K562 (cell line): Measurements from ENCODE around the gene GART. TPM values are rescaled to one million over a fixed set of nuclear protein-coding genes. Genes with fewer than 3 reads are reported as not detected.

Source experiments
- HNRNPH1 ChIP-seq: fragments of 200-400 bp; formaldehyde crosslinking; optimal IDR thresholded peaks from 2 replicates; pipeline ENCODE3; 2017; ENCODE audit warnings: low read depth, mild to moderate bottlenecking, low read length, moderate library complexity
- NCOA6 ChIP-seq: fragments of 450-650 bp; IDR thresholded peaks from 2 replicates; pipeline ENCODE4 v1.6.1; 2017; ENCODE audit warnings: mild to moderate bottlenecking
- polyA plus RNA-seq, 8 experiments: library from polyadenylated mRNA; depleted of rRNA in 4 of 8; stranded (reverse) in 5 of 8; unstranded in 3 of 8; fragments of >200 nt; fragmentation: Nextera tagmentation in 2 of 8; fragmentation: Illumina TruSeq in 1 of 8; extraction: Ambion mirVana in 2 of 8; extraction: Trizol in 1 of 8; gene quantifications; 2 replicates each; pipeline versions ENCODE4 v1.2.1 to v1.2.3, GENCODE V29; 2011 to 2014; ENCODE audit warnings: inconsistent platforms in 1 of 8, missing spikeins in 1 of 8
- total RNA-seq, 7 experiments: library from RNA; depleted of rRNA in 6 of 7; stranded (reverse); fragments of >200 nt in 6 of 7; fragmentation: Illumina TruSeq in 2 of 7; extraction: Trizol in 2 of 7; gene quantifications; 2 replicates each; pipeline versions ENCODE4 v1.2.1 to v1.2.3, GENCODE V29; 2011 to 2021; ENCODE audit warnings: low replicate concordance in 1 of 7
- TF ChIP-seq, protein P1 (sequence below), 2 experiments: IDR thresholded peaks; 2 replicates each; pipeline ENCODE4 v1.6.1; 2012; ENCODE audit warnings: improper control_type of control experiment in 2 of 2, low read depth in 2 of 2, low read length in 2 of 2, borderline replicate concordance in 1 of 2
- TF ChIP-seq, protein P2 (sequence below): fragments of 250-450 bp; sonication (Bioruptor Pico); IDR thresholded peaks from 2 replicates; pipeline ENCODE4 v1.4.0; 2020; ENCODE audit warnings: mild to moderate bottlenecking
- TF ChIP-seq, protein P3 (sequence below): IDR thresholded peaks from 3 replicates; pipeline ENCODE4 v1.6.1; 2011; ENCODE audit warnings: borderline replicate concordance, mild to moderate bottlenecking; ENCODE audit not compliant: insufficient read length, insufficient read depth
- TF ChIP-seq, protein P4 (sequence below): fragments of 200-600 bp; sonication (generic); IDR thresholded peaks from one replicate; pipeline ENCODE4 v1.6.1; 2012; ENCODE audit warnings: mild to moderate bottlenecking, low read depth, low read length, inconsistent platforms

The GART gene
- total and polyA plus RNA-seq, 9 of the 15 experiments (the other 6 are each of a cell fraction or from before 2014, with no cell fraction given) = 141 to 429 (median 349) TPM

DNA sequence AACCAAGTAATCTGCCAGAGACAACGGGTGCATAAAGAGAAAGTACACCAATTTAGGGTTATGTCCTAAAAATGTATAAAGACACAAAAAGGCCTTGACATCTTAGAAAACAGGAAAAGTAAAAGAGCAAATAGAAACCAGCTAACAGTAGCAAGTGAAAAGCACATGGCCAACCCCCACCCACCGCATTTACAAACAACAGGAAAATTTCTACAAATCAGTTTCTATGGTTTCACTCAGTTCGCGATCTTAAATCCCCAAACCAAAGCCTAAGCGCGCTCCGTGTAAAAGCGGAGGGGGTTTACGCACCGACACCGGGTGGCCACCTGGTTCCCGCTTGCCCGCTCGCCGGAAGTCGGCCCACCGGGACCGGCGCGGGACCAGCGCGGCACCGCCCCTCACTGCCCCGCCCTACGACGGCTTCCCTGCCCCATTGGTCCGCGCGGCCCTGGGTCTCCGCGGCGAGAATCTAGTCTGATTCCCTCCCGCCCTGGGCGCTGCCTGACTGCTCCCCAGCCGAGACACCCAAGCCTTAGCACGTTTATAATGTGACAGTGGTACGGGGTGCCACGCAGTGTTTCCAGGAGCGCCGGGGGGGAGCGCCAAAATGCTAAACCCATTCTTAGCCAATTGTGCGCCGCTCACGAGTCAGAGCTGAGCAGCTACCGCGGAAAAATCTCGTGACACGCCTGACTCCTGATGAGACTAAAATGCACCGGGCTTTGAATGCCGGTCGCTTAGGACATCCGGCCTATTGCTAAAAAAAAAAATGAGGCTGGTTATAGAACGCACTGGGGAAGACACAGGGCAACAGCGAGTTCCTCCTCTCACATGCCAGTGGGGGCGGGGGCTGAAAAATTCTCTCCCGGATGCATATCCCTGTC is at the start of gene GART (continued):
- TF ChIP-seq, protein P1, sequence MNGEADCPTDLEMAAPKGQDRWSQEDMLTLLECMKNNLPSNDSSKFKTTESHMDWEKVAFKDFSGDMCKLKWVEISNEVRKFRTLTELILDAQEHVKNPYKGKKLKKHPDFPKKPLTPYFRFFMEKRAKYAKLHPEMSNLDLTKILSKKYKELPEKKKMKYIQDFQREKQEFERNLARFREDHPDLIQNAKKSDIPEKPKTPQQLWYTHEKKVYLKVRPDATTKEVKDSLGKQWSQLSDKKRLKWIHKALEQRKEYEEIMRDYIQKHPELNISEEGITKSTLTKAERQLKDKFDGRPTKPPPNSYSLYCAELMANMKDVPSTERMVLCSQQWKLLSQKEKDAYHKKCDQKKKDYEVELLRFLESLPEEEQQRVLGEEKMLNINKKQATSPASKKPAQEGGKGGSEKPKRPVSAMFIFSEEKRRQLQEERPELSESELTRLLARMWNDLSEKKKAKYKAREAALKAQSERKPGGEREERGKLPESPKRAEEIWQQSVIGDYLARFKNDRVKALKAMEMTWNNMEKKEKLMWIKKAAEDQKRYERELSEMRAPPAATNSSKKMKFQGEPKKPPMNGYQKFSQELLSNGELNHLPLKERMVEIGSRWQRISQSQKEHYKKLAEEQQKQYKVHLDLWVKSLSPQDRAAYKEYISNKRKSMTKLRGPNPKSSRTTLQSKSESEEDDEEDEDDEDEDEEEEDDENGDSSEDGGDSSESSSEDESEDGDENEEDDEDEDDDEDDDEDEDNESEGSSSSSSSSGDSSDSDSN (IDR thresholded peaks at IDR 0.05; ENCODE audit: borderline replicate concordance in 1 of 2, low read depth in 2 of 2, low read length in 2 of 2) = peak; percentile 53 to 76; a peak in 1 of 4 replicates
- TF ChIP-seq NCOA6 (no peak), HNRNPH1 (no peak)
- TF ChIP-seq, protein P2, sequence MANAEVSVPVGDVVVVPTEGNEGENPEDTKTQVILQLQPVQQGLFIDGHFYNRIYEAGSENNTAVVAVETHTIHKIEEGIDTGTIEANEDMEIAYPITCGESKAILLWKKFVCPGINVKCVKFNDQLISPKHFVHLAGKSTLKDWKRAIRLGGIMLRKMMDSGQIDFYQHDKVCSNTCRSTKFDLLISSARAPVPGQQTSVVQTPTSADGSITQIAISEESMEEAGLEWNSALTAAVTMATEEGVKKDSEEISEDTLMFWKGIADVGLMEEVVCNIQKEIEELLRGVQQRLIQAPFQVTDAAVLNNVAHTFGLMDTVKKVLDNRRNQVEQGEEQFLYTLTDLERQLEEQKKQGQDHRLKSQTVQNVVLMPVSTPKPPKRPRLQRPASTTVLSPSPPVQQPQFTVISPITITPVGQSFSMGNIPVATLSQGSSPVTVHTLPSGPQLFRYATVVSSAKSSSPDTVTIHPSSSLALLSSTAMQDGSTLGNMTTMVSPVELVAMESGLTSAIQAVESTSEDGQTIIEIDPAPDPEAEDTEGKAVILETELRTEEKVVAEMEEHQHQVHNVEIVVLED (CRISPR knock-in tag) = 0 out of 2 replicates have a peak, but pooled peaks have one; percentile 42
- TF ChIP-seq, protein P3, sequence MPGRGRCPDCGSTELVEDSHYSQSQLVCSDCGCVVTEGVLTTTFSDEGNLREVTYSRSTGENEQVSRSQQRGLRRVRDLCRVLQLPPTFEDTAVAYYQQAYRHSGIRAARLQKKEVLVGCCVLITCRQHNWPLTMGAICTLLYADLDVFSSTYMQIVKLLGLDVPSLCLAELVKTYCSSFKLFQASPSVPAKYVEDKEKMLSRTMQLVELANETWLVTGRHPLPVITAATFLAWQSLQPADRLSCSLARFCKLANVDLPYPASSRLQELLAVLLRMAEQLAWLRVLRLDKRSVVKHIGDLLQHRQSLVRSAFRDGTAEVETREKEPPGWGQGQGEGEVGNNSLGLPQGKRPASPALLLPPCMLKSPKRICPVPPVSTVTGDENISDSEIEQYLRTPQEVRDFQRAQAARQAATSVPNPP = no peak
- TF ChIP-seq, protein P4, sequence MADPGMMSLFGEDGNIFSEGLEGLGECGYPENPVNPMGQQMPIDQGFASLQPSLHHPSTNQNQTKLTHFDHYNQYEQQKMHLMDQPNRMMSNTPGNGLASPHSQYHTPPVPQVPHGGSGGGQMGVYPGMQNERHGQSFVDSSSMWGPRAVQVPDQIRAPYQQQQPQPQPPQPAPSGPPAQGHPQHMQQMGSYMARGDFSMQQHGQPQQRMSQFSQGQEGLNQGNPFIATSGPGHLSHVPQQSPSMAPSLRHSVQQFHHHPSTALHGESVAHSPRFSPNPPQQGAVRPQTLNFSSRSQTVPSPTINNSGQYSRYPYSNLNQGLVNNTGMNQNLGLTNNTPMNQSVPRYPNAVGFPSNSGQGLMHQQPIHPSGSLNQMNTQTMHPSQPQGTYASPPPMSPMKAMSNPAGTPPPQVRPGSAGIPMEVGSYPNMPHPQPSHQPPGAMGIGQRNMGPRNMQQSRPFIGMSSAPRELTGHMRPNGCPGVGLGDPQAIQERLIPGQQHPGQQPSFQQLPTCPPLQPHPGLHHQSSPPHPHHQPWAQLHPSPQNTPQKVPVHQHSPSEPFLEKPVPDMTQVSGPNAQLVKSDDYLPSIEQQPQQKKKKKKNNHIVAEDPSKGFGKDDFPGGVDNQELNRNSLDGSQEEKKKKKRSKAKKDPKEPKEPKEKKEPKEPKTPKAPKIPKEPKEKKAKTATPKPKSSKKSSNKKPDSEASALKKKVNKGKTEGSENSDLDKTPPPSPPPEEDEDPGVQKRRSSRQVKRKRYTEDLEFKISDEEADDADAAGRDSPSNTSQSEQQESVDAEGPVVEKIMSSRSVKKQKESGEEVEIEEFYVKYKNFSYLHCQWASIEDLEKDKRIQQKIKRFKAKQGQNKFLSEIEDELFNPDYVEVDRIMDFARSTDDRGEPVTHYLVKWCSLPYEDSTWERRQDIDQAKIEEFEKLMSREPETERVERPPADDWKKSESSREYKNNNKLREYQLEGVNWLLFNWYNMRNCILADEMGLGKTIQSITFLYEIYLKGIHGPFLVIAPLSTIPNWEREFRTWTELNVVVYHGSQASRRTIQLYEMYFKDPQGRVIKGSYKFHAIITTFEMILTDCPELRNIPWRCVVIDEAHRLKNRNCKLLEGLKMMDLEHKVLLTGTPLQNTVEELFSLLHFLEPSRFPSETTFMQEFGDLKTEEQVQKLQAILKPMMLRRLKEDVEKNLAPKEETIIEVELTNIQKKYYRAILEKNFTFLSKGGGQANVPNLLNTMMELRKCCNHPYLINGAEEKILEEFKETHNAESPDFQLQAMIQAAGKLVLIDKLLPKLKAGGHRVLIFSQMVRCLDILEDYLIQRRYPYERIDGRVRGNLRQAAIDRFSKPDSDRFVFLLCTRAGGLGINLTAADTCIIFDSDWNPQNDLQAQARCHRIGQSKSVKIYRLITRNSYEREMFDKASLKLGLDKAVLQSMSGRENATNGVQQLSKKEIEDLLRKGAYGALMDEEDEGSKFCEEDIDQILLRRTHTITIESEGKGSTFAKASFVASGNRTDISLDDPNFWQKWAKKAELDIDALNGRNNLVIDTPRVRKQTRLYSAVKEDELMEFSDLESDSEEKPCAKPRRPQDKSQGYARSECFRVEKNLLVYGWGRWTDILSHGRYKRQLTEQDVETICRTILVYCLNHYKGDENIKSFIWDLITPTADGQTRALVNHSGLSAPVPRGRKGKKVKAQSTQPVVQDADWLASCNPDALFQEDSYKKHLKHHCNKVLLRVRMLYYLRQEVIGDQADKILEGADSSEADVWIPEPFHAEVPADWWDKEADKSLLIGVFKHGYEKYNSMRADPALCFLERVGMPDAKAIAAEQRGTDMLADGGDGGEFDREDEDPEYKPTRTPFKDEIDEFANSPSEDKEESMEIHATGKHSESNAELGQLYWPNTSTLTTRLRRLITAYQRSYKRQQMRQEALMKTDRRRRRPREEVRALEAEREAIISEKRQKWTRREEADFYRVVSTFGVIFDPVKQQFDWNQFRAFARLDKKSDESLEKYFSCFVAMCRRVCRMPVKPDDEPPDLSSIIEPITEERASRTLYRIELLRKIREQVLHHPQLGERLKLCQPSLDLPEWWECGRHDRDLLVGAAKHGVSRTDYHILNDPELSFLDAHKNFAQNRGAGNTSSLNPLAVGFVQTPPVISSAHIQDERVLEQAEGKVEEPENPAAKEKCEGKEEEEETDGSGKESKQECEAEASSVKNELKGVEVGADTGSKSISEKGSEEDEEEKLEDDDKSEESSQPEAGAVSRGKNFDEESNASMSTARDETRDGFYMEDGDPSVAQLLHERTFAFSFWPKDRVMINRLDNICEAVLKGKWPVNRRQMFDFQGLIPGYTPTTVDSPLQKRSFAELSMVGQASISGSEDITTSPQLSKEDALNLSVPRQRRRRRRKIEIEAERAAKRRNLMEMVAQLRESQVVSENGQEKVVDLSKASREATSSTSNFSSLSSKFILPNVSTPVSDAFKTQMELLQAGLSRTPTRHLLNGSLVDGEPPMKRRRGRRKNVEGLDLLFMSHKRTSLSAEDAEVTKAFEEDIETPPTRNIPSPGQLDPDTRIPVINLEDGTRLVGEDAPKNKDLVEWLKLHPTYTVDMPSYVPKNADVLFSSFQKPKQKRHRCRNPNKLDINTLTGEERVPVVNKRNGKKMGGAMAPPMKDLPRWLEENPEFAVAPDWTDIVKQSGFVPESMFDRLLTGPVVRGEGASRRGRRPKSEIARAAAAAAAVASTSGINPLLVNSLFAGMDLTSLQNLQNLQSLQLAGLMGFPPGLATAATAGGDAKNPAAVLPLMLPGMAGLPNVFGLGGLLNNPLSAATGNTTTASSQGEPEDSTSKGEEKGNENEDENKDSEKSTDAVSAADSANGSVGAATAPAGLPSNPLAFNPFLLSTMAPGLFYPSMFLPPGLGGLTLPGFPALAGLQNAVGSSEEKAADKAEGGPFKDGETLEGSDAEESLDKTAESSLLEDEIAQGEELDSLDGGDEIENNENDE = no peak
